ENCODE results near the gene CTNND2.

DNA sequence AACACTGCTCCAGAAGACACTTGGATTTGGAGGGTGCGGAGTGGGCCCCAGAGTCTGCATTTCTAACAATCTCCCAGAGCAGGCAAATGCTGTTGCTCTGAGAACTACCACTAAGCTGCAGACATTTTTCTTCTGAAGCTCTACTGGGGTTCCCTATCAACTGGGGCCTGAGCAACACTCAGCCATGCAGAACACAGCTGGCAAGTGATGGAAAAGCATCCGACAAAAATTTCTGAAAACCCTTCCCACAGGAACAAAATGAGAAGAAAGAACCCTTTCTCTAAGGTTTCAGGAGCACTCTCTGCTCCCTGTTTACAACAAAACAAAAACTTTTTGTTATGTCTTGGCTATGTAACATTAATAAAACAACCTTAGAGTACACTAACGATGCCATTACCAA lies 516.9 kb downstream of the CTNND2 start:
- TF ChIP-seq CTCF (IDR thresholded peaks at IDR 0.05; ENCODE audit: low read length) (no peak), EZH2phosphoT487 (IDR thresholded peaks at IDR 0.05; ENCODE audit: low read length) (no peak)
